D721Med (cell line): ENCODE results near the gene ARHGAP35.

Experiments used
- DNase-seq: peaks from one replicate; pipeline ENCODE4 v3.0.0; 2011; ENCODE audit warnings: low spot score; ENCODE audit not compliant: insufficient read length
- FAIRE-seq: peaks from 2 replicates; lab custom pipeline; 2011; peaks lifted over from hg19 to GRCh38; lab: Jason Lieb, UNC
- CTCF ChIP-seq: IDR thresholded peaks from 2 replicates; pipeline ENCODE4 v1.5.1; 2012; ENCODE audit warnings: mild to moderate bottlenecking, control low read depth; ENCODE audit not compliant: insufficient read depth; ENCODE audit errors: missing control alignments

ARHGAP35 gene

DNA sequence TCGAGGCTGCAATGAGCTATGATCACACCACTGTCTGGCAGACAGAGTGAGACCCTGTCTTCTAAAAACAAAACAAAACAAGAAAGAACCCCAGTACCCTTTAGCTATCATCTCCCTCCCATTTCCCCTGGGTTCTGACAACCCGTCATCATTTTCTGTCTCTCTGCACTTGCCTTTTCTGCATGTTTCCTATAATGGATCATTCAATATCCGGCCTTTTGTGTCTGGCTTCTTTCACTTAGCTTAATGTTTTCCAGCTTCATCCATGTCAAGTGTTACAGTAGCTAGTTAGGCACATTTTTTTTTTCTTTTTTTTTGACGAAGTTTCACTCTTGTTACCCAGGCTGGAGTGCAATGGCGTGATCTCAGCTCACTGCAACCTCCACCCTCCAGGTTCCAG lies 26.7 kb upstream of the ARHGAP35 start:
- DNase-seq (no peak), FAIRE-seq (no peak)
- TF ChIP-seq CTCF = no peak

- FAIRE-seq = no peak
- no peak for TF ChIP-seq CTCF
- DNase-seq = no peak
Measured at GRCh38 chr19:46834984-46835383, 25.8 kb upstream of the ARHGAP35 start.

GRCh38 chr19:46838160-46838559 lies 22.6 kb upstream of the ARHGAP35 start:
- no peak for TF ChIP-seq CTCF
- FAIRE-seq (no peak), DNase-seq (no peak)

DNA sequence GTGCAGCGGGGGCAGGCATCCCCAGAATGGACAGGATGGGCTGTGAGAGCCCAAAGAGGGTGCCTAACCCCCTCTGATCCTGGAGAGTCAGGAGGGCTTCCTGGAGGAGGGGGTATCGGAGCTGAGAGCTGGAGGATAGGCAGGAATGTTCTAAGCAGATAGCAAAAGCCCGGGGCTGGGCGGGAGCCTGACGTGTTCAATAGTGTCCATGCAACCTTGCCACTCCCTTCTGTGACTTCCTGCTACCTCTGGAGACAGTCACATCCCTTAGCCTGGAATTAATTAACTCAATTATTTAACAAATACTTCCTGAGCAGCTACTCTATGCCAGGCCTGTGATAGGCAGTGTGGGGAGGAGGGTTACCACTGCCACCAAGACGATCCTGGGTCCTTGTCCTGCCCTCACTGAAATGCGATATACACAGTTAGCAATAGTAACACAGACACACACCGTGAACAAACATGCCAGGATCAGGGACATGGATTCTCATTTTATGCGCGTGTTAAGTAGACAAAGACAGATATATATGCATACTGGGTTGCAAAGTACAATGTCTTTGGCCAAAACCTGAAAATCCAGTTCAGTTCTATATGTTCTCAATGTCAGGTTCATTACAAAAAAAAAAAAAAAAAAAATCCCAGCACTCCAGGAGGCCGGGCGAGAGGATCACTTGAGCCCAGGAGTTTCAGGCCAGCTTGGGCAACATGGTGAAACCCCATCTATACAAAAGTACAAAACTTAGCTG lies 20.9 kb upstream of the ARHGAP35 start:
- no peak for FAIRE-seq
- TF ChIP-seq CTCF = no peak

GRCh38 chr19:46840498-46840942 lies 20.3 kb upstream of the ARHGAP35 start:
- peak; percentile 83 for TF ChIP-seq CTCF
- no peak for FAIRE-seq
- DNase-seq = no peak

More for the DNA sequence above, 20.9 kb upstream of the ARHGAP35 start:
- DNase-seq = no peak

DNA sequence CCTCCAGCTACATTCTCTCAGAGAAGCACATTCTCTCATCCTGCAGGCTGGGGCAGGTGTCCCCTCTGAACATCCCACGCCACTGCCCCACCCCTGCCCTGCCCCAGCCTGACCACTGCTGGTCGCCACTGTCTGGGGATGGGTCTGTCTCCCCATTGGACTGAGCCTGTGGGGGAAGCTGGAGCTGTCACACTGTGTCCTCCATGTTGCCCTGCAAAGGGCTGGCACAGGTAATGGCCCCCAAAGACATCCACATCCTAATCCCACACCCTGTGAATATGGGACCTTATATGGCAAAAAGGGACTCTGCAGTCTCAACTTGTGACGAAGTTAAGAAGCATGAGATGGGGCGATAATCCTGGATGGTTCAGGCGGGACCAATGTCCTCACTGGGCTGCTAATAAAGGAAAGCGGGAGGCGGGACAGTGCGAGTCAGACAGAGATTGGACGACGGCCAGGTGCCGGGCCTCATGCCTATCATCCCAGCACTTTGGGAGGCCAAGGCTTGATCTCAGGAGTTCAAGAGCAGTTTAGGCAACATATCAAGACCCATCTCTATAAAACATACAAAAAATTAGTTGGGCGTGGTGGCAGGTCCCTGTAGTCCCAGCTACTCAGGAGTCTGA lies 19.2 kb upstream of the ARHGAP35 start:
- FAIRE-seq = no peak

More for the DNA sequence above, 19.2 kb upstream of the ARHGAP35 start:
- no peak for DNase-seq
- no peak for TF ChIP-seq CTCF
